ENCODE measurements around the gene CST7.

CST7 gene

GRCh38 chr20:24961384-24962181 lies 12.5 kb downstream of the CST7 start:
- Histone ChIP-seq H3K27me3 (ENCODE audit: control insufficient read depth in 1 of 2, insufficient read depth in 1 of 2, low read length in 2 of 2) (no peaks in the 10 kb centered on the region), H2BK15ac (ENCODE audit: low read depth, poor library complexity, severe bottlenecking) (no peak overlapping the region), H2BK5ac (ENCODE audit: low read depth, low read length, poor library complexity, severe bottlenecking) (no peak overlapping the region), H4K91ac (ENCODE audit: low read length) (no peak overlapping the region), H3K4me3 (ENCODE audit: insufficient read depth in 1 of 2, low read depth in 1 of 2, low read length in 2 of 2) (no peak overlapping the region), H3K23ac (ENCODE audit: low read length in 2 of 2) (no peak overlapping the region), H3K9me3 (ENCODE audit: control insufficient read depth, low read length) (no peaks in the 10 kb centered on the region), H3K4me1 (ENCODE audit: control insufficient read depth, insufficient read depth, low read depth, low read length) (no peaks in the 10 kb centered on the region), H3K4ac (ENCODE audit: low read depth in 1 of 2, low read length in 2 of 2) (no peak overlapping the region), H3K9ac (ENCODE audit: low read length) (no peak overlapping the region), H3K36me3 (ENCODE audit: control insufficient read depth in 1 of 2, insufficient read depth in 2 of 2, low read depth in 1 of 2, low read length in 2 of 2) (peaks cover 47 to 76% of the 10 kb centered on the region in 2 experiments), H2BK12ac (ENCODE audit: low read length in 2 of 2) (no peak overlapping the region), H2BK120ac (ENCODE audit: low read depth, low read length) (no peak overlapping the region), H3K4me2 (ENCODE audit: low read length, poor library complexity, severe bottlenecking) (no peak overlapping the region), H4K8ac (ENCODE audit: low read length) (no peak overlapping the region), H2AK5ac (ENCODE audit: low read length, severe bottlenecking) (no peak overlapping the region), H2AFZ (ENCODE audit: low read depth, low read length) (no peak overlapping the region), H3K14ac (ENCODE audit: low read length in 2 of 2) (no peak overlapping the region), H3K79me1 (replicated peaks; ENCODE audit: low read length, poor library complexity, severe bottlenecking) (peaks cover 10% of the 10 kb centered on the region), H3K18ac (ENCODE audit: low read depth in 1 of 2, low read length in 2 of 2) (no peak overlapping the region), H3K27ac (ENCODE audit: low read length, poor library complexity, severe bottlenecking) (no peak overlapping the region)
- no peak for DNase-seq
- 94% methylated on average over 20 of the region's 20 CpGs for WGBS

GRCh38 chr20:24962182-24962492 lies 13.1 kb downstream of the CST7 start:
- no peak overlapping the region for H3K4me2 ChIP-seq (ENCODE audit: low read length, poor library complexity, severe bottlenecking)
- H3K18ac ChIP-seq (ENCODE audit: low read depth in 1 of 2, low read length in 2 of 2): no peak overlapping the region
- H3K4me3 ChIP-seq (ENCODE audit: insufficient read depth in 1 of 2, low read depth in 1 of 2, low read length in 2 of 2): no peak overlapping the region
- WGBS: 96% methylated on average over 2 of the region's 2 CpGs
- DNase-seq: no peak
- H3K4ac ChIP-seq (ENCODE audit: low read depth in 1 of 2, low read length in 2 of 2): no peak overlapping the region
- no peaks in the 10 kb centered on the region for H3K9me3 ChIP-seq (ENCODE audit: control insufficient read depth, low read length)
- no peak overlapping the region for H2AFZ ChIP-seq (ENCODE audit: low read depth, low read length)
- H3K4me1 ChIP-seq (ENCODE audit: control insufficient read depth, insufficient read depth, low read depth, low read length): no peaks in the 10 kb centered on the region
- H2BK12ac ChIP-seq (ENCODE audit: low read length in 2 of 2): no peak overlapping the region
- H3K27me3 ChIP-seq (ENCODE audit: control insufficient read depth in 1 of 2, insufficient read depth in 1 of 2, low read length in 2 of 2): no peaks in the 10 kb centered on the region
- peaks cover 48 to 79% of the 10 kb centered on the region in 2 experiments for H3K36me3 ChIP-seq (ENCODE audit: control insufficient read depth in 1 of 2, insufficient read depth in 2 of 2, low read depth in 1 of 2, low read length in 2 of 2)
- no peak overlapping the region for H3K23ac ChIP-seq (ENCODE audit: low read length in 2 of 2)
- peaks cover 10% of the 10 kb centered on the region for H3K79me1 ChIP-seq (replicated peaks; ENCODE audit: low read length, poor library complexity, severe bottlenecking)
- H2AK5ac ChIP-seq (ENCODE audit: low read length, severe bottlenecking): no peak overlapping the region
- no peak overlapping the region for H2BK120ac ChIP-seq (ENCODE audit: low read depth, low read length)
- no peak overlapping the region for H4K91ac ChIP-seq (ENCODE audit: low read length)
- H3K27ac ChIP-seq (ENCODE audit: low read length, poor library complexity, severe bottlenecking): no peak overlapping the region
- no peak overlapping the region for H2BK15ac ChIP-seq (ENCODE audit: low read depth, poor library complexity, severe bottlenecking)
- no peak overlapping the region for H2BK5ac ChIP-seq (ENCODE audit: low read depth, low read length, poor library complexity, severe bottlenecking)
- H3K14ac ChIP-seq (ENCODE audit: low read length in 2 of 2): no peak overlapping the region
- H4K8ac ChIP-seq (ENCODE audit: low read length): no peak overlapping the region
- no peak overlapping the region for H3K9ac ChIP-seq (ENCODE audit: low read length)

- Histone ChIP-seq H2BK120ac (ENCODE audit: low read depth, low read length) (no peak overlapping the region), H2AK5ac (ENCODE audit: low read length, severe bottlenecking) (no peak overlapping the region), H3K9me3 (ENCODE audit: control insufficient read depth, low read length) (no peaks in the 10 kb centered on the region), H3K18ac (ENCODE audit: low read depth in 1 of 2, low read length in 2 of 2) (no peak overlapping the region), H3K4me3 (ENCODE audit: insufficient read depth in 1 of 2, low read depth in 1 of 2, low read length in 2 of 2) (no peak overlapping the region), H4K8ac (ENCODE audit: low read length) (no peak overlapping the region), H3K4me1 (ENCODE audit: control insufficient read depth, insufficient read depth, low read depth, low read length) (no peaks in the 10 kb centered on the region), H4K91ac (ENCODE audit: low read length) (no peak overlapping the region), H3K14ac (ENCODE audit: low read length in 2 of 2) (no peak overlapping the region), H3K4me2 (ENCODE audit: low read length, poor library complexity, severe bottlenecking) (no peak overlapping the region), H3K27ac (ENCODE audit: low read length, poor library complexity, severe bottlenecking) (no peak overlapping the region), H3K36me3 (ENCODE audit: control insufficient read depth in 1 of 2, insufficient read depth in 2 of 2, low read depth in 1 of 2, low read length in 2 of 2) (peaks cover 52 to 80% of the 10 kb centered on the region in 2 experiments), H2AFZ (ENCODE audit: low read depth, low read length) (no peak overlapping the region), H3K4ac (ENCODE audit: low read depth in 1 of 2, low read length in 2 of 2) (no peak overlapping the region), H3K23ac (ENCODE audit: low read length in 2 of 2) (no peak overlapping the region), H3K79me1 (replicated peaks; ENCODE audit: low read length, poor library complexity, severe bottlenecking) (peaks cover 14% of the 10 kb centered on the region), H2BK12ac (ENCODE audit: low read length in 2 of 2) (no peak overlapping the region), H2BK5ac (ENCODE audit: low read depth, low read length, poor library complexity, severe bottlenecking) (no peak overlapping the region), H3K27me3 (ENCODE audit: control insufficient read depth in 1 of 2, insufficient read depth in 1 of 2, low read length in 2 of 2) (no peaks in the 10 kb centered on the region), H3K9ac (ENCODE audit: low read length) (no peak overlapping the region), H2BK15ac (ENCODE audit: low read depth, poor library complexity, severe bottlenecking) (no peak overlapping the region)
- DNase-seq: no peak
- 93% methylated on average over 5 of the region's 6 CpGs for WGBS
These were observed 13.4 kb downstream of the CST7 start for GRCh38 chr20:24962510-24962909.

- no peak for DNase-seq
- no peak overlapping the region for H2BK120ac ChIP-seq (ENCODE audit: low read depth, low read length)
- no peaks in the 10 kb centered on the region for H3K9me3 ChIP-seq (ENCODE audit: control insufficient read depth, low read length)
- H2BK12ac ChIP-seq (ENCODE audit: low read length in 2 of 2): no peak overlapping the region
- no peak overlapping the region for H2AK5ac ChIP-seq (ENCODE audit: low read length, severe bottlenecking)
- H3K18ac ChIP-seq (ENCODE audit: low read depth in 1 of 2, low read length in 2 of 2): no peak overlapping the region
- no peaks in the 10 kb centered on the region for H3K4me1 ChIP-seq (ENCODE audit: control insufficient read depth, insufficient read depth, low read depth, low read length)
- H3K27ac ChIP-seq (ENCODE audit: low read length, poor library complexity, severe bottlenecking): no peak overlapping the region
- H3K4me2 ChIP-seq (ENCODE audit: low read length, poor library complexity, severe bottlenecking): no peak overlapping the region
- H3K27me3 ChIP-seq (ENCODE audit: control insufficient read depth in 1 of 2, insufficient read depth in 1 of 2, low read length in 2 of 2): no peaks in the 10 kb centered on the region
- H2AFZ ChIP-seq (ENCODE audit: low read depth, low read length): no peak overlapping the region
- no peak overlapping the region for H2BK5ac ChIP-seq (ENCODE audit: low read depth, low read length, poor library complexity, severe bottlenecking)
- peaks cover 16% of the 10 kb centered on the region for H3K79me1 ChIP-seq (replicated peaks; ENCODE audit: low read length, poor library complexity, severe bottlenecking)
- no peak overlapping the region for H4K91ac ChIP-seq (ENCODE audit: low read length)
- H3K23ac ChIP-seq (ENCODE audit: low read length in 2 of 2): no peak overlapping the region
- H3K4ac ChIP-seq (ENCODE audit: low read depth in 1 of 2, low read length in 2 of 2): no peak overlapping the region
- no peak overlapping the region for H3K4me3 ChIP-seq (ENCODE audit: insufficient read depth in 1 of 2, low read depth in 1 of 2, low read length in 2 of 2)
- H4K8ac ChIP-seq (ENCODE audit: low read length): no peak overlapping the region
- H3K14ac ChIP-seq (ENCODE audit: low read length in 2 of 2): no peak overlapping the region
- H3K36me3 ChIP-seq (ENCODE audit: control insufficient read depth in 1 of 2, insufficient read depth in 2 of 2, low read depth in 1 of 2, low read length in 2 of 2): peaks cover 60 to 77% of the 10 kb centered on the region in 2 experiments
- H3K9ac ChIP-seq (ENCODE audit: low read length): no peak overlapping the region
- H2BK15ac ChIP-seq (ENCODE audit: low read depth, poor library complexity, severe bottlenecking): no peak overlapping the region
- 97% methylated on average over 20 of the region's 21 CpGs for WGBS
These were observed 14.8 kb downstream of the CST7 start for GRCh38 chr20:24963672-24964505.

All from mesenchymal stem cell (in vitro differentiated cells and primary cell).